RWPE1 (cell line): Measurements from ENCODE around the gene F8.
"Not testable (repeated sequence)": the region's sequence is repeated elsewhere in the genome, so short reads cannot be mapped to it uniquely, and the experiment has no call there.

Source experiments
- CTCF ChIA-PET: fragments of 350-600 bp; sonication (Branson Sonifier 250); formaldehyde crosslinking; extraction: SDS; loops from one replicate; lab custom pipeline; 2021; lab: Yijun Ruan, JAX
- POLR2A ChIA-PET: fragments of 400-600 bp; formaldehyde crosslinking; extraction: SDS; loops from one replicate; lab custom pipeline; 2020; ENCODE audit warnings: antibody characterized with exemption; ENCODE audit not compliant: low non-redundant PET; lab: Yijun Ruan, JAX
- DNase-seq: peaks from one replicate; pipeline ENCODE4 v3.0.0; 2012; ENCODE audit warnings: low spot score
- H3K27ac ChIP-seq: fragments of 450-650 bp; 2 replicates; pipeline ENCODE4 v1.5.1; 2017
- CTCF ChIP-seq: fragments of 450-650 bp; conservative IDR thresholded peaks from 2 replicates; pipeline ENCODE4 v1.5.1; 2017; ENCODE audit warnings: low read depth, mild to moderate bottlenecking

F8 gene

GRCh38 chrX:154822029-154822428, 200.5 kb downstream of the F8 start:
- no peak overlapping the region for H3K27ac ChIP-seq
- no peak for TF ChIP-seq CTCF
- CTCF ChIA-PET, result no interaction called here
- POLR2A ChIA-PET, result no interaction called here
- no peak for DNase-seq

DNA sequence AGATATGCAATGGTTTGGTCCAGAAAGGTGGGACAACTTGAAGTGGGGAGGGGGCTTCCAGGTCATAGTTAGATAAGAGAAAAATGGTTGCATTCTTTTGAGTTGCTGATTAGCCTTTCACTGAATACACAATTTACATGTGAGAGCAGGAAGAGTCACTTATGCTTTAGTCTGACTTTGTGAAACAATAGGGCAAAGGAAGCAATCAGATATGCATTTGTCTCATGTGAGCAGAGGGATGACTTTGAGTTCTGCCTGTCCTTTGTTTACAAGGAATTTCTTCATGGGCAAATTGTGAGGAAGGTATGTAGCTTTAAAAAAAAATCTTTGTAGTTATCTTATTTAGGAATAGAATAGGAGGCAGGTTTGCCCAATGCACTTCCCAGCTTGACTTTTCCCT, 201.0 kb downstream of the F8 start:
- CTCF ChIA-PET, result no interaction called here
- DNase-seq, result no peak
- POLR2A ChIA-PET, result no interaction called here
- H3K27ac ChIP-seq, result no peak overlapping the region
- no peak for TF ChIP-seq CTCF

DNA sequence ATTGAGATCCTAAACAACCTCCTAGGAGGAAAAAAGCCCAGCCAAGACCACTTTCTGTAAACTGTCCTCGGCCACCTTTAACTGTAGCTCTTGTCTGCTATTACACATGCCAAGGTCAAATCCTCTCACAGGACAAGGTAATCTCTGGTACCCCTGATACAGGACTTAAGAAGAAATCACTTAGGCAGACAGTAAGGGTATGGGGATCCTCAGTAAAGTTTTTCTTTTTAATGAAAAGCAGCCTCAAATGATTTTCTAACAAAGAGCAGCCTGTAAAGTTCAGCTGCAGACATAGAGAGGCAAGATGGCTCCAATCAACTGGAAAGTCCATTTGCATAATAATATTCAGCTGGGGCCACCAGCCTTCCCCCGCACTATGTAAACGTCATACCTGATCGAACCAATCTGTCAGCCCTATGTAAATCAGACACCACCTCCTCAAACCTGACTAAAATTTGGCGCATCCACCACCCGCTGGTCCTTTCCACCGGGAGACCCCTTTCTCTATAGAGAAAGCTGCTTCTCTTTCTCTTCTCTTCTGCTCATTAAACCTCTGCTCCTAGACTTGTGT, 202.7 kb downstream of the F8 start:
- no peak for DNase-seq
- ChIA-PET CTCF (no interaction called here), POLR2A (no interaction called here)
- H3K27ac ChIP-seq, result no peak overlapping the region
- TF ChIP-seq CTCF, result no peak

DNA sequence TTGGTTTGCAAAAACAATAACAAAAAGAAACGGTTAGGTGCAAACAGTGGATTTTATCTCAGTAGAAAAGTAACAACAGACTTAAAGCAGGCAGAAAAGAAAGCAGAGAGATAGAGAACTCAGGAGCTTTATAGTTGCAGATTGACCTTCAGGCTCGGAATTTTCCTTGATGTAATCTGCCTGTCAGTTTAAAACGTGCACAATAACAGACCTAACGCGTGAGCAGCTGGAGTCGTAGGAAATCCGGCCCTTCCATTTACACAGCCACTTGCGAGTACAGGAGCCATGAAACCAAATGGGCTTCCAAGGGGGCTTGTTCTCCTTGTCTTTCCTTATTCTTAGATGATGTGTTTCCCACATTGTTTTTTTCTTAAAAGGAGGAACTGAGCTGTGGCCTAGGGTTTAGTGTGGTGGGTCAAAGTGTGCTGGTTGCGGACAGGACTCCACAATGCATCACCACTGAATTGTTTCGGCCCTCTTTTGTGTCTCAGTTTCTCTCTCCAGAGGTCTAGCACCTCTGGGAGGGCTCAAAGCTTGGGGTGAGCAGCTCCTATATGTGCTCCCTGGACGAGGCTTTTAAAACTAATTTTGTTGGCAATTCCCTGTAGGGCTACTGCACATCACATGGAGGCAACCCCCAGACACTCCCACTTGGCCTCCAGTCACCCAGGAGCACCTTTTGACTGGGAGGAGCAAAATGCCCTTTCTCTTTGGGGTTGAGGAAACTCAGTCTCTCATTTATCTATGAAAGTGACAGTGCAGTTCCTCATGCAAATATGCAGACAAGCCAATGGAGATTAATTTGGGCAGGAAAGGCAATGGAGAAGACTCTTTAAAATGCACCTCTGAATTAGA, 203.4 kb downstream of the F8 start:
- POLR2A ChIA-PET, result no interaction called here
- no peak for TF ChIP-seq CTCF
- H3K27ac ChIP-seq, result no peak overlapping the region
- CTCF ChIA-PET, result interaction anchor here (0.5 to 0.6 kb wide), 2 partner anchors 238 to 445 kb away, joined by 3 to 4 read pairs; no protein-coding TSS in a partner anchor
- no peak for DNase-seq

DNA sequence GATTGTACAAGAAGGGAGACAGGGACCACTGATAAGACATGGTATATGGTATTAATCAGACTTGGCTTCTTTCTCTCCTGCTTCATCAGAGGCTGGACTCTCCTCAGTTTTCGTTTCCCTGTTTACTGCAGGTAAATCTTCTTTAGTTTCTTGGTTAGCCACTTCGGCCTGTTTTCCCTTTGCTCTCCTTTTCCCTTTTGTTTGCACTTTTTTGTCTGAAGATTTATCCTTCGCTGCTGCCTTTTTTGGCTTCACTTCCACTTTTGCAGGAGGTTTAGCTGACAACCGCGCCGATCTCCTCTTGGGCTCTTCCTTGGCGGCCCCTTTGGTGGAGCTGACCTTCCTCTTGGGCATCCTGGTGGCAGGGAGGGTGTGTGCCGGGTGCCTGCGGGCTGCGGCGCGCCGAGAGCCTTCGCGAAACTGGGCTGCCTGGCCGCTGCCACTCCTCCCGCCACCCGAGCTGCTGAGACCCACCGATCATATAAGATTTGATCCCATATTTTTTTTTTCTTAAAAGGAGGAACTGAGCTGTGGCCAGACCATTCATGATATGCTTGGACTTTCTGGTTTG, 205.4 kb downstream of the F8 start:
- CTCF ChIA-PET, H3K27ac ChIP-seq, DNase-seq: not testable (repeated sequence)
- POLR2A ChIA-PET, result interaction anchor here (0.7 kb wide), 1 partner anchor 11 kb away, joined by 5 read pairs; no protein-coding TSS in a partner anchor

GRCh38 chrX:154816326-154816898, 206.1 kb downstream of the F8 start:
- POLR2A ChIA-PET, DNase-seq, H3K27ac ChIP-seq, CTCF ChIA-PET: not testable (repeated sequence)

DNA sequence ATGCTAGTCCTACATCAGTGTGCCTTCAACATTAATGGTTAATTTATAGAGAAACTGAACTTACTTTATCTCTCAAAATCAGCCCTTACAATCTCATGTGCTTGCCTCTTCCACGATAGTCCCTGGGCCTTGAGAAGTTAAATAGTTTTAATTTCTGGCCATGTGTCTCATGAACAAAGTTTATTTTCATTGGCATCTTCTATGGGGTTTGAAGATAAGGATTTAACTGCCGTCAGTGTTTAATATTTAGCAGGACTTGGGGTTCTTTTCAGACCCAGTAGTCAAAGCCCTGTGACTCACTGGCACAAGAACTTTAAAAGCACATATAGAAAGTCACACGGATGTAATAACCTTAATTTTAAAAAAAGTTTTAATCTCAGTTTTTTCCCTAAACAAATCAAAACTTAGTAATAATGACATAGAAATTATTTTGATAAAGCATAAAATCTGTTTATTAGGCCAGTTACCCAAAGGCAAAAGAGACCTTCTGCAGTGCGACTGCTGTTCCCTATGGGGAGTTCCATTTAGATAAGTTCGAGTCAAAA, 207.2 kb downstream of the F8 start:
- ChIA-PET CTCF (no interaction called here), POLR2A (no interaction called here)
- no peak for TF ChIP-seq CTCF
- no peak for DNase-seq
- H3K27ac ChIP-seq, result no peak overlapping the region
